Measurements from ENCODE around the gene RNASEH2A. TPM values are rescaled to one million over a fixed set of nuclear protein-coding genes. Genes with fewer than 3 reads are reported as not detected.

RNASEH2A gene
- total RNA-seq, 1 experiment from 2014 or later, result 72.9 TPM

DNA sequence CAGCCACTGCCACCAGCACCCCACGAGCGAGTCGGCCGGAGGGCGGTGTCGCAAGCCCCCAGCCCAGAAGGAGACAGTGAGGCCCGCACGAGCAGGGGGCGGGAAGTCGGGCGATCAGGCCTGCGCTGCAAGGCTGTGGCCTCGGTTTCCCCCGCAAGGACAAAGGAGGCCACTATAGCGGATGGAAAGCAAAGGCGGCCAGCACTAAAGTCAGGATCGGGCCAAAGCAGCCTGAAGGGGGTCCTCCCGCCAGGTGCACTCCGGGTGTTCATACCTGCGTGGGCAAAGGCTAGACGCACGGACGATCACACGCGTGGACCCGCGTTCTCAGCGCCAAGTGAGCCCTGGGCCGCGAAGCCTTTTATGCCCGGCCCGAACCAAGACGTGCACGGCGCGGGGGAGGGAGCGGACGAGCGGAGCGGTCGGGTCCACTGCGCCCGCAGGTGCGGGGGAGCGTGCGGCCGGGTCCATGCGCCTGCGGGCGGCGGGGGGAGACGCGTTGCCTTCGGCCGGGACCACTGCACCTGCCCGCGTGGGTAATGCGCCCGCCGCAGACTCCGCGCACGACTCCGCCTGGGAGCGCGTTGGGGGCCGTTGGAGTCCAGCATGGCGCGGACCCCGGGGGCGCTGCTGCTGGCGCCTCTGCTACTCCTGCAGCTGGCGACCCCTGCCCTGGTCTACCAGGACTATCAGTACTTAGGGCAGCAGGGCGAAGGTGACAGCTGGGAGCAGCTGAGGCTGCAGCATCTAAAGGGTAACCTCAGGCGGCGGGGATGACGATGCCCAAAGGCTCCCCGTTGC, 4.7 kb upstream of the RNASEH2A start, which contains the start of the genes PRDX2 and THSD8 (continued):
- TF ChIP-seq, protein P1, sequence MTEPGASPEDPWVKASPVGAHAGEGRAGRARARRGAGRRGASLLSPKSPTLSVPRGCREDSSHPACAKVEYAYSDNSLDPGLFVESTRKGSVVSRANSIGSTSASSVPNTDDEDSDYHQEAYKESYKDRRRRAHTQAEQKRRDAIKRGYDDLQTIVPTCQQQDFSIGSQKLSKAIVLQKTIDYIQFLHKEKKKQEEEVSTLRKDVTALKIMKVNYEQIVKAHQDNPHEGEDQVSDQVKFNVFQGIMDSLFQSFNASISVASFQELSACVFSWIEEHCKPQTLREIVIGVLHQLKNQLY (CRISPR knock-in tag; IDR thresholded peaks at IDR 0.05), result no peak
- no peak for TF ChIP-seq ESRRA (CRISPR knock-in tag; IDR thresholded peaks at IDR 0.05; ENCODE audit: borderline replicate concordance)
- 0 out of 2 replicates have a peak, but pooled peaks have one; percentile 28 for TF ChIP-seq RORB (CRISPR knock-in tag; IDR thresholded peaks at IDR 0.05)
- no peak for TF ChIP-seq CREB1 (CRISPR knock-in tag; IDR thresholded peaks at IDR 0.05)
- TF ChIP-seq PREB (CRISPR knock-in tag; IDR thresholded peaks at IDR 0.05; ENCODE audit: borderline replicate concordance), result 0 out of 2 replicates have a peak, but pooled peaks have one; percentile 8
- TF ChIP-seq ZNF512 (CRISPR knock-in tag; IDR thresholded peaks at IDR 0.05; ENCODE audit: borderline replicate concordance), result no peak
- peak; percentile 52; the same call in 1 of the 2 replicates for TF ChIP-seq ZBTB21 (CRISPR knock-in tag; IDR thresholded peaks at IDR 0.05; ENCODE audit: borderline replicate concordance)
- TF ChIP-seq SMAD3 (CRISPR knock-in tag; IDR thresholded peaks at IDR 0.05; ENCODE audit: borderline replicate concordance), result peak; percentile 68; the same call in 1 of the 2 replicates
- TF ChIP-seq KAT7 (CRISPR knock-in tag; IDR thresholded peaks at IDR 0.05; ENCODE audit: borderline replicate concordance), result no peak
- peak; percentile 58; the same call in 1 of the 2 replicates for TF ChIP-seq ZNF138 (CRISPR knock-in tag; conservative IDR thresholded peaks at IDR 0.05)
- peak; percentile 28; the same call in 1 of the 2 replicates for TF ChIP-seq ZNF232 (CRISPR knock-in tag; IDR thresholded peaks at IDR 0.05)
- TF ChIP-seq ZNF396 (CRISPR knock-in tag; IDR thresholded peaks at IDR 0.05; ENCODE audit: borderline replicate concordance), result no peak
- TF ChIP-seq TEAD4 (CRISPR knock-in tag; IDR thresholded peaks at IDR 0.05), result no peak
- TF ChIP-seq, protein P2, sequence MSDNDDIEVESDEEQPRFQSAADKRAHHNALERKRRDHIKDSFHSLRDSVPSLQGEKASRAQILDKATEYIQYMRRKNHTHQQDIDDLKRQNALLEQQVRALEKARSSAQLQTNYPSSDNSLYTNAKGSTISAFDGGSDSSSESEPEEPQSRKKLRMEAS (CRISPR knock-in tag; IDR thresholded peaks at IDR 0.05), result peak; percentile 91
- peak; percentile 61; the same call in 1 of the 2 replicates for TF ChIP-seq PRDM15 (CRISPR knock-in tag; IDR thresholded peaks at IDR 0.05)
- TF ChIP-seq FOXK1 (CRISPR knock-in tag; IDR thresholded peaks at IDR 0.05), result peak; percentile 50; the same call in 1 of the 2 replicates
- TF ChIP-seq E2F4 (CRISPR knock-in tag; IDR thresholded peaks at IDR 0.05; ENCODE audit: borderline replicate concordance, low read depth), result peak; percentile 62; the same call in 1 of the 2 replicates
- TF ChIP-seq TCF7 (CRISPR knock-in tag; IDR thresholded peaks at IDR 0.05; ENCODE audit: low read depth), result no peak
- no peak for TF ChIP-seq SMAD4 (CRISPR knock-in tag; IDR thresholded peaks at IDR 0.05)
- 0 out of 2 replicates have a peak, but pooled peaks have one; percentile 54 for TF ChIP-seq ELF4 (CRISPR knock-in tag; IDR thresholded peaks at IDR 0.05; ENCODE audit: low read depth)
- TF ChIP-seq, protein P3, sequence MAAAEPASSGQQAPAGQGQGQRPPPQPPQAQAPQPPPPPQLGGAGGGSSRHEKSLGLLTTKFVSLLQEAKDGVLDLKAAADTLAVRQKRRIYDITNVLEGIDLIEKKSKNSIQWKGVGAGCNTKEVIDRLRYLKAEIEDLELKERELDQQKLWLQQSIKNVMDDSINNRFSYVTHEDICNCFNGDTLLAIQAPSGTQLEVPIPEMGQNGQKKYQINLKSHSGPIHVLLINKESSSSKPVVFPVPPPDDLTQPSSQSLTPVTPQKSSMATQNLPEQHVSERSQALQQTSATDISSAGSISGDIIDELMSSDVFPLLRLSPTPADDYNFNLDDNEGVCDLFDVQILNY (CRISPR knock-in tag; IDR thresholded peaks at IDR 0.05), result 0 out of 2 replicates have a peak, but pooled peaks have one; percentile 72
- TF ChIP-seq IRF2 (CRISPR knock-in tag; IDR thresholded peaks at IDR 0.05; ENCODE audit: borderline replicate concordance, low read depth), result no peak
- TF ChIP-seq NFE2L1 (CRISPR knock-in tag; IDR thresholded peaks at IDR 0.05), result no peak; the same call in 1 of the 2 replicates
- TF ChIP-seq ZBTB43 (CRISPR knock-in tag; IDR thresholded peaks at IDR 0.05), result no peak
- peak; percentile 44 for TF ChIP-seq SP1 (CRISPR knock-in tag; conservative IDR thresholded peaks at IDR 0.05)
- no peak; the same call in 1 of the 2 replicates for TF ChIP-seq USF1 (CRISPR knock-in tag; IDR thresholded peaks at IDR 0.05)
